A549 (cell line): Measurements from ENCODE around the gene MORN1. TPM values are rescaled to one million over a fixed set of nuclear protein-coding genes. Genes with fewer than 3 reads are reported as not detected.

ENCODE experiments used
- ATAC-seq, 2 experiments: fragments of 200-7000 bp in 1 of 2; fragments of >200 bp in 1 of 2; cut with Nextera tagmentation in 1 of 2; cut with Tn5 transposase in 1 of 2; 3 replicates each; pipeline versions ENCODE4 v1.8.0 to v1.9.1; 2018 to 2020; ENCODE audit warnings: mild to moderate bottlenecking in 1 of 2, moderate library complexity in 1 of 2
- CTCF ChIA-PET: fragments of 300-600 bp; sonication (Branson Sonifier 250); formaldehyde crosslinking; extraction: SDS; loops from one replicate; lab custom pipeline; 2021; ENCODE audit warnings: antibody characterized with exemption, inconsistent platforms; lab: Yijun Ruan, JAX
- POLR2A ChIA-PET: fragments of 350-600 bp; formaldehyde crosslinking; extraction: SDS; loops from one replicate; lab custom pipeline; 2021; ENCODE audit warnings: antibody characterized with exemption, inconsistent platforms; lab: Yijun Ruan, JAX
- DNase-seq, 2 experiments: peaks; one replicate each; pipeline versions ENCODE4 v3.0.0 to v3.0.0-alpha.2; 2011 to 2016; ENCODE audit warnings: low read depth in 1 of 2, low spot score in 1 of 2
- FAIRE-seq: peaks from 2 replicates; lab custom pipeline; 2011; peaks lifted over from hg19 to GRCh38; lab: Jason Lieb, UNC
- H3K27ac ChIP-seq, 2 experiments: fragments of >200 bp; sonication (Bioruptor Twin); formaldehyde crosslinking; 3 replicates each; pipeline ENCODE4 v1.5.1; 2016 to 2017
- H3K4me1 ChIP-seq: fragments of >200 bp; sonication (Bioruptor Twin); formaldehyde crosslinking; 3 replicates; pipeline ENCODE4 v1.6.1; 2016
- H3K4me2 ChIP-seq: fragments of >200 bp; sonication (Bioruptor Twin); formaldehyde crosslinking; 3 replicates; pipeline ENCODE4 v1.6.1; 2016
- H3K4me3 ChIP-seq: fragments of >200 bp; sonication (Bioruptor Twin); formaldehyde crosslinking; 3 replicates; pipeline ENCODE4 v1.5.1; 2016
- H3K9me3 ChIP-seq: fragments of >200 bp; sonication (Bioruptor Twin); formaldehyde crosslinking; 3 replicates; pipeline ENCODE4 v1.6.1; 2016
- CBX2 ChIP-seq: fragments of 200-600 bp; sonication (generic); IDR thresholded peaks from 2 replicates; pipeline ENCODE4 v1.6.1; 2016; ENCODE audit warnings: low read depth, mild to moderate bottlenecking, borderline replicate concordance
- CEBPB ChIP-seq, 2 experiments: fragments of >200 bp in 1 of 2; sonication (Bioruptor Twin) in 1 of 2; formaldehyde crosslinking in 1 of 2; IDR thresholded peaks; 2 replicates each; pipeline ENCODE4 v1.6.1; 2012 to 2016
- CHD2 ChIP-seq: fragments of 150-350 bp; IDR thresholded peaks from 2 replicates; pipeline ENCODE4 v1.6.1; 2014; ENCODE audit warnings: low read length; ENCODE audit not compliant: partially characterized antibody
- EHMT2 ChIP-seq: fragments of 200-600 bp; sonication (generic); IDR thresholded peaks from 2 replicates; pipeline ENCODE4 v1.6.1; 2016; ENCODE audit warnings: antibody characterized with exemption, low read depth, mild to moderate bottlenecking, moderate library complexity
- FOXS1 ChIP-seq: fragments of 250-450 bp; sonication (Bioruptor Pico); IDR thresholded peaks from 2 replicates; pipeline ENCODE4 v1.5.0; 2020; ENCODE audit warnings: mild to moderate bottlenecking, moderate library complexity
- HDAC2 ChIP-seq: fragments of 200-600 bp; sonication (generic); IDR thresholded peaks from 2 replicates; pipeline ENCODE4 v1.6.1; 2016
- HEYL ChIP-seq: fragments of 250-450 bp; sonication (Bioruptor Pico); IDR thresholded peaks from 2 replicates; pipeline ENCODE4 v1.8.0; 2021; ENCODE audit warnings: mild to moderate bottlenecking, moderate library complexity
- HOXA7 ChIP-seq: fragments of 250-450 bp; sonication (Bioruptor Pico); IDR thresholded peaks from 2 replicates; pipeline ENCODE4 v1.5.0; 2020; ENCODE audit warnings: mild to moderate bottlenecking, moderate library complexity
- HOXB5 ChIP-seq: fragments of 250-450 bp; sonication (Bioruptor Pico); IDR thresholded peaks from 2 replicates; pipeline ENCODE4 v1.5.0; 2020; ENCODE audit warnings: mild to moderate bottlenecking, moderate library complexity
- JUNB ChIP-seq: fragments of >200 bp; sonication (Bioruptor Twin); formaldehyde crosslinking; IDR thresholded peaks from 2 replicates; pipeline ENCODE4 v1.6.1; 2016
- KDM1A ChIP-seq: fragments of 200-600 bp; sonication (generic); IDR thresholded peaks from 2 replicates; pipeline ENCODE4 v1.6.1; 2016; ENCODE audit warnings: low read depth, mild to moderate bottlenecking
- POLR2A ChIP-seq: IDR thresholded peaks from 2 replicates; pipeline ENCODE4 v1.6.1; 2012; ENCODE audit warnings: mild to moderate bottlenecking, low read length
- POLR2AphosphoS2 ChIP-seq: conservative IDR thresholded peaks from 2 replicates; pipeline ENCODE4 v1.6.1; 2012; ENCODE audit warnings: low read length, improper control_type of control experiment, inconsistent platforms
- RAD21 ChIP-seq, 2 experiments: fragments of >200 bp in 1 of 2; sonication (Bioruptor Twin) in 1 of 2; formaldehyde crosslinking in 1 of 2; IDR thresholded peaks in 1 of 2; conservative IDR thresholded peaks in 1 of 2; 2 replicates in 1 of 2; 3 replicates in 1 of 2; pipeline ENCODE4 v1.6.1; 2012 to 2018; ENCODE audit warnings: inconsistent platforms in 1 of 2
- RARB ChIP-seq: fragments of 250-450 bp; sonication (Bioruptor Pico); IDR thresholded peaks from 2 replicates; pipeline ENCODE4 v1.8.0; 2021; ENCODE audit warnings: mild to moderate bottlenecking, moderate library complexity
- ZC3H11A ChIP-seq: fragments of 450-650 bp; IDR thresholded peaks from 2 replicates; pipeline ENCODE4 v1.6.1; 2014; ENCODE audit warnings: antibody characterized with exemption, mild to moderate bottlenecking
- ZFP36 ChIP-seq: fragments of 450-650 bp; IDR thresholded peaks from 2 replicates; pipeline ENCODE4 v1.6.1; 2014; ENCODE audit warnings: borderline replicate concordance; ENCODE audit not compliant: partially characterized antibody
- ZSCAN20 ChIP-seq: fragments of 250-450 bp; sonication (Bioruptor Pico); IDR thresholded peaks from 2 replicates; pipeline ENCODE4 v1.8.0; 2022; ENCODE audit warnings: mild to moderate bottlenecking, moderate library complexity
- WGBS: methylation state at CpG from one replicate; pipeline ENCODE4 v1.1.6; 2017; ENCODE audit errors: missing lambda C conversion rate; 5-methylcytosine and 5-hydroxymethylcytosine counted together
- polyA plus RNA-seq, 4 experiments: library from polyadenylated mRNA; depleted of rRNA in 3 of 4; stranded (reverse); fragments of >200 nt; fragmentation: RNase III in 1 of 4; extraction: RNeasy Plus Mini Kit Qiagen cat#74134 plus additional on column Dnase treatment in 1 of 4; gene quantifications; 2 replicates in 3 of 4; 3 replicates in 1 of 4; pipeline ENCODE4 v1.2.3, GENCODE V29; 2011 to 2017
- TF ChIP-seq, protein P1 (sequence below): fragments of >200 bp; sonication (Bioruptor Twin); formaldehyde crosslinking; IDR thresholded peaks from 3 replicates; pipeline ENCODE4 v1.6.1; 2016
- TF ChIP-seq, protein P2 (sequence below): IDR thresholded peaks from 2 replicates; pipeline ENCODE4 v1.6.1; 2012; ENCODE audit warnings: low read depth, borderline replicate concordance
- TF ChIP-seq, protein P3 (sequence below): fragments of 200-600 bp; sonication (generic); IDR thresholded peaks from 2 replicates; pipeline ENCODE4 v1.6.1; 2016; ENCODE audit warnings: antibody characterized with exemption, mild to moderate bottlenecking, moderate library complexity
- TF ChIP-seq, protein P4 (sequence below): fragments of 450-650 bp; IDR thresholded peaks from 2 replicates; pipeline ENCODE4 v1.6.1; 2014; ENCODE audit warnings: antibody characterized with exemption

Gene MORN1
- polyA plus RNA-seq, 2 of the 4 experiments (the other 2 are of a cell fraction) = 6.9 to 8.9 TPM

- H3K4me3 ChIP-seq = no peak overlapping the region
- no peak overlapping the region for H3K27ac ChIP-seq
- no peak for FAIRE-seq
- no peak for DNase-seq
- ATAC-seq = no peak
- POLR2A ChIA-PET = interaction anchor here (0.9 kb wide), 1 partner anchor 17 kb away, joined by 4 read pairs; the partner anchor contains the start of genes MORN1 and RER1
- no peak for TF ChIP-seq POLR2A
- TF ChIP-seq, protein P1, sequence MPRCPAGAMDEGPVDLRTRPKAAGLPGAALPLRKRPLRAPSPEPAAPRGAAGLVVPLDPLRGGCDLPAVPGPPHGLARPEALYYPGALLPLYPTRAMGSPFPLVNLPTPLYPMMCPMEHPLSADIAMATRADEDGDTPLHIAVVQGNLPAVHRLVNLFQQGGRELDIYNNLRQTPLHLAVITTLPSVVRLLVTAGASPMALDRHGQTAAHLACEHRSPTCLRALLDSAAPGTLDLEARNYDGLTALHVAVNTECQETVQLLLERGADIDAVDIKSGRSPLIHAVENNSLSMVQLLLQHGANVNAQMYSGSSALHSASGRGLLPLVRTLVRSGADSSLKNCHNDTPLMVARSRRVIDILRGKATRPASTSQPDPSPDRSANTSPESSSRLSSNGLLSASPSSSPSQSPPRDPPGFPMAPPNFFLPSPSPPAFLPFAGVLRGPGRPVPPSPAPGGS = no peak
- TF ChIP-seq CHD2 = no peak
- no peak for TF ChIP-seq RAD21 (conservative IDR thresholded peaks at IDR 0.05 in 1 of 2, IDR thresholded peaks at IDR 0.05 in 1 of 2)
- no peak for TF ChIP-seq HOXA7 (CRISPR knock-in tag)
- TF ChIP-seq JUNB = no peak
- no peak for TF ChIP-seq HOXB5
- no peak for TF ChIP-seq CBX2
- 85% methylated on average over 8 of the region's 13 CpGs for WGBS
- peaks cover 12% of the 10 kb centered on the region for H3K4me1 ChIP-seq
- CTCF ChIA-PET = interaction anchor here (0.5 to 1.0 kb wide), 4 partner anchors 35 to 393 kb away, joined by 3 to 4 read pairs (median 3); no protein-coding TSS in a partner anchor
- no peak overlapping the region for H3K4me2 ChIP-seq
- H3K9me3 ChIP-seq = no peaks in the 10 kb centered on the region
Measured at GRCh38 chr1:2408859-2409276, 17.5 kb upstream of the MORN1 start.

GRCh38 chr1:2408456-2408855, 17.1 kb upstream of the MORN1 start:
- no peak overlapping the region for H3K4me3 ChIP-seq
- H3K27ac ChIP-seq = no peak overlapping the region
- WGBS = 65% methylated on average over 4 of the region's 24 CpGs
- ATAC-seq = no peak
- no peak for FAIRE-seq
- H3K9me3 ChIP-seq = no peaks in the 10 kb centered on the region
- ChIA-PET POLR2A (interaction anchor here (0.9 kb wide), 1 partner anchor 17 kb away, joined by 4 read pairs; the partner anchor contains the start of genes MORN1 and RER1), CTCF (interaction anchor here (0.5 to 1.5 kb wide), 6 partner anchors 12 to 394 kb away, joined by 3 to 4 read pairs (median 3); no protein-coding TSS in a partner anchor)
- H3K4me2 ChIP-seq = no peak overlapping the region
- no peak for DNase-seq
- H3K4me1 ChIP-seq = peaks cover 8% of the 10 kb centered on the region
- no peak for TF ChIP-seq KDM1A
- TF ChIP-seq RARB (CRISPR knock-in tag) = no peak
- TF ChIP-seq ZSCAN20 (CRISPR knock-in tag) = no peak
- TF ChIP-seq, protein P2, sequence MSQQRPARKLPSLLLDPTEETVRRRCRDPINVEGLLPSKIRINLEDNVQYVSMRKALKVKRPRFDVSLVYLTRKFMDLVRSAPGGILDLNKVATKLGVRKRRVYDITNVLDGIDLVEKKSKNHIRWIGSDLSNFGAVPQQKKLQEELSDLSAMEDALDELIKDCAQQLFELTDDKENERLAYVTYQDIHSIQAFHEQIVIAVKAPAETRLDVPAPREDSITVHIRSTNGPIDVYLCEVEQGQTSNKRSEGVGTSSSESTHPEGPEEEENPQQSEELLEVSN = no peak
- TF ChIP-seq FOXS1 (CRISPR knock-in tag) = no peak

DNA sequence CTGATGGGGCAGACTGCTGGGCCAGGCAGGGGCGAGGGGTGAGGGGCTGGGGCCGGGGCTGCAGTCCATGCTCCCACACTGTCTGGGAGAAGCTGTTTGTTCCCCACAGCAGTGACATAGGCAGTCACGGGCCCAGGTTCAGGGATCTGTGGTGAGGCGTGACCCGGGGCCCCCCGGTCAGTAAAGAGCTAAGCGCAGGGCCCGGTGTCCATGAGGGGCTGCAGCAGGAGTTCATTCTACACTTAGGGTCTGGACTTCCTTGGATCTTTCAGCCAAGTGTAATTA, 16.6 kb upstream of the MORN1 start:
- DNase-seq = no peak
- Histone ChIP-seq H3K4me2 (no peak overlapping the region), H3K4me3 (no peak overlapping the region)
- CTCF ChIA-PET = interaction anchor here (0.9 to 2.0 kb wide), 8 partner anchors 10 to 213 kb away, joined by 3 to 9 read pairs (median 3); partner anchors contain the start of genes FAAP20, MORN1 and RER1
- TF ChIP-seq HDAC2 (no peak), ZFP36 (no peak), EHMT2 (no peak), POLR2AphosphoS2 (no peak), CHD2 (no peak), CEBPB (IDR thresholded peaks at IDR 0.05) (no peak), POLR2A (no peak), ZC3H11A (no peak), HOXB5 (no peak), RARB (CRISPR knock-in tag) (no peak), HEYL (CRISPR knock-in tag) (no peak)
- TF ChIP-seq, protein P3, sequence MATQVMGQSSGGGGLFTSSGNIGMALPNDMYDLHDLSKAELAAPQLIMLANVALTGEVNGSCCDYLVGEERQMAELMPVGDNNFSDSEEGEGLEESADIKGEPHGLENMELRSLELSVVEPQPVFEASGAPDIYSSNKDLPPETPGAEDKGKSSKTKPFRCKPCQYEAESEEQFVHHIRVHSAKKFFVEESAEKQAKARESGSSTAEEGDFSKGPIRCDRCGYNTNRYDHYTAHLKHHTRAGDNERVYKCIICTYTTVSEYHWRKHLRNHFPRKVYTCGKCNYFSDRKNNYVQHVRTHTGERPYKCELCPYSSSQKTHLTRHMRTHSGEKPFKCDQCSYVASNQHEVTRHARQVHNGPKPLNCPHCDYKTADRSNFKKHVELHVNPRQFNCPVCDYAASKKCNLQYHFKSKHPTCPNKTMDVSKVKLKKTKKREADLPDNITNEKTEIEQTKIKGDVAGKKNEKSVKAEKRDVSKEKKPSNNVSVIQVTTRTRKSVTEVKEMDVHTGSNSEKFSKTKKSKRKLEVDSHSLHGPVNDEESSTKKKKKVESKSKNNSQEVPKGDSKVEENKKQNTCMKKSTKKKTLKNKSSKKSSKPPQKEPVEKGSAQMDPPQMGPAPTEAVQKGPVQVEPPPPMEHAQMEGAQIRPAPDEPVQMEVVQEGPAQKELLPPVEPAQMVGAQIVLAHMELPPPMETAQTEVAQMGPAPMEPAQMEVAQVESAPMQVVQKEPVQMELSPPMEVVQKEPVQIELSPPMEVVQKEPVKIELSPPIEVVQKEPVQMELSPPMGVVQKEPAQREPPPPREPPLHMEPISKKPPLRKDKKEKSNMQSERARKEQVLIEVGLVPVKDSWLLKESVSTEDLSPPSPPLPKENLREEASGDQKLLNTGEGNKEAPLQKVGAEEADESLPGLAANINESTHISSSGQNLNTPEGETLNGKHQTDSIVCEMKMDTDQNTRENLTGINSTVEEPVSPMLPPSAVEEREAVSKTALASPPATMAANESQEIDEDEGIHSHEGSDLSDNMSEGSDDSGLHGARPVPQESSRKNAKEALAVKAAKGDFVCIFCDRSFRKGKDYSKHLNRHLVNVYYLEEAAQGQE = no peak
- TF ChIP-seq, protein P4, sequence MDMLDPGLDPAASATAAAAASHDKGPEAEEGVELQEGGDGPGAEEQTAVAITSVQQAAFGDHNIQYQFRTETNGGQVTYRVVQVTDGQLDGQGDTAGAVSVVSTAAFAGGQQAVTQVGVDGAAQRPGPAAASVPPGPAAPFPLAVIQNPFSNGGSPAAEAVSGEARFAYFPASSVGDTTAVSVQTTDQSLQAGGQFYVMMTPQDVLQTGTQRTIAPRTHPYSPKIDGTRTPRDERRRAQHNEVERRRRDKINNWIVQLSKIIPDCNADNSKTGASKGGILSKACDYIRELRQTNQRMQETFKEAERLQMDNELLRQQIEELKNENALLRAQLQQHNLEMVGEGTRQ = no peak
- TF ChIP-seq, all 56 proteins: peak for 0
- H3K27ac ChIP-seq = no peak overlapping the region
- 86% methylated on average over 6 of the region's 8 CpGs for WGBS
- H3K4me1 ChIP-seq = 0 out of 3 replicates have a peak, but pooled peaks cover 6% of the 10 kb centered on the region
- POLR2A ChIA-PET = interaction anchor here (1.4 kb wide), 1 partner anchor 16 kb away, joined by 3 read pairs; the partner anchor contains the start of genes MORN1 and RER1
- FAIRE-seq (no peak), ATAC-seq (no peak)
- no peaks in the 10 kb centered on the region for H3K9me3 ChIP-seq
